Cerebellar cortex (tissue), 1 donor: Measurements from ENCODE around the gene SH3RF3.
A peak's percentile ranks its signal among the peaks of the same experiment; 100 is the strongest.

ENCODE experiments used
- DNase-seq: peaks from one replicate; pipeline ENCODE4 v3.0.0-alpha.2; 2015; ENCODE audit warnings: low spot score

Gene SH3RF3

GRCh38 chr2:109377976-109378375 is 249.0 kb downstream of the SH3RF3 start:
- no peak for DNase-seq

- no peak for DNase-seq
Measured at GRCh38 chr2:109378682-109379081, 249.7 kb downstream of the SH3RF3 start.

GRCh38 chr2:109379507-109379906 is 250.5 kb downstream of the SH3RF3 start:
- peak; percentile 89 for DNase-seq

GRCh38 chr2:109380502-109381326 is 251.7 kb downstream of the SH3RF3 start:
- peak; percentile 7 for DNase-seq

- no peak for DNase-seq
Measured at GRCh38 chr2:109381327-109381820, 252.4 kb downstream of the SH3RF3 start.

- peak; percentile 39 for DNase-seq
Measured at GRCh38 chr2:109382226-109382895, 253.4 kb downstream of the SH3RF3 start.

GRCh38 chr2:109382951-109383350 is 253.9 kb downstream of the SH3RF3 start:
- DNase-seq, result peak; percentile 60

GRCh38 chr2:109383505-109384307 is 254.7 kb downstream of the SH3RF3 start:
- no peak for DNase-seq

GRCh38 chr2:109384308-109385271 is 255.6 kb downstream of the SH3RF3 start:
- DNase-seq, result no peak

- no peak for DNase-seq
Measured at GRCh38 chr2:109385506-109385905, 256.5 kb downstream of the SH3RF3 start.

- DNase-seq, result no peak
Measured at GRCh38 chr2:109386004-109386695, 257.1 kb downstream of the SH3RF3 start.

GRCh38 chr2:109387221-109387735 is 258.3 kb downstream of the SH3RF3 start:
- no peak for DNase-seq

- DNase-seq, result no peak
Measured at GRCh38 chr2:109387778-109388469, 258.9 kb downstream of the SH3RF3 start.

- DNase-seq, result no peak
Measured at GRCh38 chr2:109391243-109391642, 262.2 kb downstream of the SH3RF3 start.

GRCh38 chr2:109392140-109392539 is 263.1 kb downstream of the SH3RF3 start:
- DNase-seq, result no peak

- peak; percentile 7 for DNase-seq
Measured at GRCh38 chr2:109392816-109393661, 264.0 kb downstream of the SH3RF3 start.

- DNase-seq, result no peak
Measured at GRCh38 chr2:109393662-109393972, 264.6 kb downstream of the SH3RF3 start.

- no peak for DNase-seq
Measured at GRCh38 chr2:109395494-109396201, 266.6 kb downstream of the SH3RF3 start.
